Bronchial smooth muscle cell (primary cell): ENCODE results near the gene CEP85. TPM values are rescaled to one million over a fixed set of nuclear protein-coding genes. Genes with fewer than 3 reads are reported as not detected.

Experiments used
- total RNA-seq: library from RNA; depleted of rRNA; stranded (reverse); fragments of >200 nt; gene quantifications from 2 replicates; pipeline ENCODE4 v1.2.1, GENCODE V29; 2014

The CEP85 gene
- 2.7 and 3.8 TPM in 2 replicates for total RNA-seq

GRCh38 chr1:26233903-26234643 lies at the start of gene CEP85:
Gene CEP85, plus strand, starts transcription at chr1:26234200. Its CDS starts 5,584 bp downstream, at chr1:26239784.

GRCh38 chr1:26190373-26190987 lies 43.5 kb upstream of the CEP85 start, which contains the start of gene CATSPER4:
Gene CATSPER4, plus strand, starts transcription at chr1:26190602. Its CDS starts 26 bp downstream, at chr1:26190628.

GRCh38 chr1:26279456-26280332 lies 45.7 kb downstream of the CEP85 start, which contains the start of gene SH3BGRL3:
Gene SH3BGRL3, plus strand, starts transcription at chr1:26280086. Its CDS starts 70 bp downstream, at chr1:26280156.

GRCh38 chr1:26306290-26307229 lies 72.6 kb downstream of the CEP85 start, which contains the start of gene UBXN11:
Gene UBXN11, minus strand, starts transcription at chr1:26306636. Its CDS starts 3,753 bp downstream, at chr1:26302883.

GRCh38 chr1:26317612-26318337 lies 83.8 kb downstream of the CEP85 start, which contains the start of gene CD52:
Gene CD52, plus strand, starts transcription at chr1:26317958. Its CDS starts 60 bp downstream, at chr1:26318018.

Other genes starting within 250 kb of the CEP85 start
- gene PAFAH2, start 236.1 kb upstream of the CEP85 start, total RNA-seq = 5.2 and 6.1 TPM in 2 replicates
- 0.09 and 0.47 TPM in 2 replicates for gene EXTL1, start 212.4 kb upstream of the CEP85 start, total RNA-seq
- gene SLC30A2, start 188.1 kb upstream of the CEP85 start, total RNA-seq = not detected in 2 replicates
- not detected in 2 replicates for gene TRIM63, start 166.6 kb upstream of the CEP85 start, total RNA-seq
- 3.4 and 3.9 TPM in 2 replicates for gene PDIK1L, start 122.4 kb upstream of the CEP85 start, total RNA-seq
- gene FAM110D, start 75.1 kb upstream of the CEP85 start, total RNA-seq = not detected in 2 replicates
- not detected in 2 replicates for gene C1orf232, start 65.2 kb upstream of the CEP85 start, total RNA-seq
- 16.1 and 25.8 TPM in 2 replicates for gene ZNF593, start 64.3 kb upstream of the CEP85 start, total RNA-seq
- gene ZNF593OS, start 62.4 kb upstream of the CEP85 start, total RNA-seq = not detected in 2 replicates
- not detected in 2 replicates for gene CNKSR1, start 56.7 kb upstream of the CEP85 start, total RNA-seq
- not detected in 2 replicates for gene CATSPER4, start 43.6 kb upstream of the CEP85 start, total RNA-seq
- 31.1 and 52.8 TPM in 2 replicates for gene SH3BGRL3, start 45.9 kb downstream of the CEP85 start, total RNA-seq
- gene UBXN11, start 72.4 kb downstream of the CEP85 start, total RNA-seq = 5.2 and 7.5 TPM in 2 replicates
- not detected in 2 replicates for gene CD52, start 83.8 kb downstream of the CEP85 start, total RNA-seq
- under 0.01 TPM in 1 of 2 replicates, not detected in the other for gene CRYBG2, start 119.9 kb downstream of the CEP85 start, total RNA-seq
- gene ZNF683, start 138.6 kb downstream of the CEP85 start, total RNA-seq = not detected in 2 replicates
- gene LIN28A, start 176.6 kb downstream of the CEP85 start, total RNA-seq = under 0.01 TPM in 1 of 2 replicates, not detected in the other
- gene DHDDS, start 198.1 kb downstream of the CEP85 start, total RNA-seq = 52.0 and 53.4 TPM in 2 replicates
- gene HMGN2, start 238.2 kb downstream of the CEP85 start, total RNA-seq = 133 and 190 TPM in 2 replicates